OCI-LY7 (cell line): ENCODE results near the gene EPHA3. TPM values are rescaled to one million over a fixed set of nuclear protein-coding genes. Genes with fewer than 3 reads are reported as not detected.

Experiments used
- BruUV-seq: library from RNA; stranded (reverse); fragments of 400-500 nt; replicated peaks from 2 replicates; lab custom pipeline; 2021; lab: Mats Ljungman, UMichigan
- CTCF ChIA-PET: fragments of 300-600 bp; sonication (Branson Sonifier 250); formaldehyde crosslinking; loops from one replicate; lab custom pipeline; 2022; ENCODE audit warnings: antibody characterized with exemption; ENCODE audit not compliant: unreplicated experiment; lab: Charles Lee
- POLR2A ChIA-PET: fragments of 300-600 bp; sonication (Branson Sonifier 250); formaldehyde crosslinking; loops from one replicate; lab custom pipeline; 2022; ENCODE audit warnings: antibody characterized with exemption; lab: Charles Lee
- DNase-seq: peaks from one replicate; pipeline ENCODE4 v3.0.0-alpha.2; 2015; ENCODE audit warnings: low spot score
- H2AFZ ChIP-seq: fragments of 200-600 bp; sonication (generic), shearing (Covaris generic); 2 replicates; pipeline ENCODE4 v1.6.1; 2014; ENCODE audit warnings: mild to moderate bottlenecking, antibody characterized with exemption, low read length, moderate library complexity
- H3K27ac ChIP-seq: fragments of 200-600 bp; sonication (generic); 2 replicates; pipeline ENCODE4 v1.5.1; 2014; ENCODE audit warnings: mixed run types, low read depth, mild to moderate bottlenecking, moderate library complexity, low read length, inconsistent platforms; ENCODE audit not compliant: poor library complexity, severe bottlenecking
- H3K36me3 ChIP-seq: fragments of 200-600 bp; sonication (generic); 2 replicates; pipeline ENCODE4 v1.6.1; 2014; ENCODE audit warnings: mild to moderate bottlenecking, antibody characterized with exemption, low read length, moderate library complexity, mixed read lengths; ENCODE audit not compliant: insufficient read depth
- H3K4me1 ChIP-seq: fragments of 200-600 bp; sonication (generic); 2 replicates; pipeline ENCODE4 v1.5.1; 2014; ENCODE audit warnings: mild to moderate bottlenecking, low read length; ENCODE audit not compliant: insufficient read depth, poor library complexity, severe bottlenecking
- H3K4me2 ChIP-seq: fragments of 200-600 bp; sonication (generic); 2 replicates; pipeline ENCODE4 v1.6.1; 2014; ENCODE audit warnings: mild to moderate bottlenecking, low read length
- H3K4me3 ChIP-seq: fragments of 200-600 bp; sonication (generic); 2 replicates; pipeline ENCODE4 v1.5.1; 2014; ENCODE audit warnings: mild to moderate bottlenecking, low read depth, low read length; ENCODE audit not compliant: poor library complexity, severe bottlenecking
- H3K79me2 ChIP-seq: fragments of 200-600 bp; sonication (generic); 2 replicates; pipeline ENCODE4 v1.6.1; 2016; ENCODE audit warnings: low read depth, mild to moderate bottlenecking, low read length, moderate library complexity, mixed read lengths; ENCODE audit not compliant: insufficient read depth
- H3K9me2 ChIP-seq: fragments of 200-600 bp; sonication (generic); 2 replicates; pipeline ENCODE4 v1.6.1; 2016; ENCODE audit warnings: mild to moderate bottlenecking, low read length, mixed read lengths; ENCODE audit not compliant: insufficient read depth
- H3K9me3 ChIP-seq: fragments of 200-600 bp; sonication (generic); 2 replicates; pipeline ENCODE4 v1.6.1; 2014; ENCODE audit warnings: mild to moderate bottlenecking, mixed run types, low read length, mixed read lengths
- H4K20me1 ChIP-seq: fragments of 200-600 bp; sonication (generic); 2 replicates; pipeline ENCODE4 v1.6.1; 2014; ENCODE audit warnings: mild to moderate bottlenecking, antibody characterized with exemption, low read length, moderate library complexity, mixed read lengths; ENCODE audit not compliant: insufficient read depth
- CTCF ChIP-seq: fragments of 200-600 bp; sonication (generic); conservative IDR thresholded peaks from 2 replicates; pipeline ENCODE4 v1.5.1; 2014; ENCODE audit warnings: mild to moderate bottlenecking, antibody characterized with exemption, low read length, moderate library complexity, mixed read lengths
- EZH2phosphoT487 ChIP-seq: fragments of 200-600 bp; sonication (generic); IDR thresholded peaks from 2 replicates; pipeline ENCODE4 v1.6.1; 2018; ENCODE audit warnings: low read depth, borderline replicate concordance, mild to moderate bottlenecking, mixed run types, antibody characterized with exemption, low read length, moderate library complexity, mixed read lengths
- intact Hi-C: fragments of 100-400 bp; cut with micrococcal nuclease; formaldehyde crosslinking; loops from one replicate; pipeline ENCODE4 v1.10.0; 2022; ENCODE audit not compliant: unreplicated experiment
- total RNA-seq, 2 experiments: library from RNA; depleted of rRNA in 1 of 2; stranded (reverse); fragments of >200 nt in 1 of 2; shearing (Covaris generic) in 1 of 2; gene quantifications; 2 replicates each; pipeline ENCODE4 v1.2.3, GENCODE V29; 2014 to 2022

The EPHA3 gene
- total RNA-seq, 2 experiments from 2014 or later: not detected

GRCh38 chr3:89234620-89235019, 127.2 kb downstream of the EPHA3 start:
- Histone ChIP-seq H4K20me1 (no peaks in the 10 kb centered on the region), H3K27ac (no peak overlapping the region), H2AFZ (no peak overlapping the region), H3K4me2 (no peak overlapping the region), H3K36me3 (no peaks in the 10 kb centered on the region), H3K9me2 (no peaks in the 10 kb centered on the region), H3K79me2 (no peaks in the 10 kb centered on the region), H3K4me1 (no peaks in the 10 kb centered on the region), H3K9me3 (no peaks in the 10 kb centered on the region), H3K4me3 (no peak overlapping the region)
- TF ChIP-seq CTCF (no peak), EZH2phosphoT487 (no peak)
- CTCF ChIA-PET: no interaction called here
- no TSS peak for BruUV-seq
- POLR2A ChIA-PET: no interaction called here
- no peak for DNase-seq
- intact Hi-C loops: no loop called here

- Histone ChIP-seq H4K20me1 (no peaks in the 10 kb centered on the region), H3K9me3 (no peaks in the 10 kb centered on the region), H3K27ac (no peak overlapping the region), H3K4me2 (no peak overlapping the region), H3K9me2 (no peaks in the 10 kb centered on the region), H2AFZ (no peak overlapping the region), H3K4me3 (no peak overlapping the region), H3K36me3 (no peaks in the 10 kb centered on the region), H3K79me2 (no peaks in the 10 kb centered on the region), H3K4me1 (no peaks in the 10 kb centered on the region)
- no peak for DNase-seq
- intact Hi-C loops: no loop called here
- CTCF ChIA-PET: no interaction called here
- no TSS peak for BruUV-seq
- no peak for TF ChIP-seq EZH2phosphoT487
- TF ChIP-seq CTCF: no peak
- POLR2A ChIA-PET: no interaction called here
Measured at GRCh38 chr3:89238846-89239245, 131.4 kb downstream of the EPHA3 start.

GRCh38 chr3:89239774-89240173, 132.4 kb downstream of the EPHA3 start:
- Histone ChIP-seq H3K9me2 (no peaks in the 10 kb centered on the region), H3K36me3 (no peaks in the 10 kb centered on the region), H3K27ac (no peak overlapping the region), H3K4me1 (no peaks in the 10 kb centered on the region), H3K79me2 (no peaks in the 10 kb centered on the region), H3K4me3 (no peak overlapping the region), H3K9me3 (no peaks in the 10 kb centered on the region), H3K4me2 (no peak overlapping the region), H2AFZ (no peak overlapping the region), H4K20me1 (no peaks in the 10 kb centered on the region)
- DNase-seq: no peak
- CTCF ChIA-PET: no interaction called here
- POLR2A ChIA-PET: no interaction called here
- BruUV-seq: no TSS peak
- TF ChIP-seq EZH2phosphoT487: no peak
- TF ChIP-seq CTCF: no peak
- intact Hi-C loops: no loop called here
